ENCODE data around the gene CDCA4. TPM values are rescaled to one million over a fixed set of nuclear protein-coding genes. Genes with fewer than 3 reads are reported as not detected.

The CDCA4 gene
- total and polyA plus RNA-seq, 9 donors: 15.6 to 28.0 (median 22.3) TPM

DNA sequence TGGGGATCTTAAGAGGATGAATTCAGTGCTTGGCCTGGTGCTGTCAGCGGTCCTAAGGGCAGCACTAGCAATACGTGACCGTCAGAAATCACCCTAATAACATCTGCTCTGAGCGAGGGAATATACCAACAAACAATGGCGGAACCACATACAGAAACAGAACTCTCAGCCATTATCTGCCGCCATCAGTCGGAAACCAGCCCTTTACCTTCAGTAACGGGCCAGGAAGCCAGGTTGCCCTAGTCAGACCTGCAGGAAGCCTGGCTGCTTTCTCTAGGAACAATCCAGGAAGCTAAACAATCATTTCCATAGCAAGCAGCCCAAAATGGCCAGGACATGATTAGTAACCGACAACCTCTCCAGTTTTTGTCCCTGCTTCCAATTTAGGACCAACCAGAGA, 5.6 kb downstream of the CDCA4 start:
- H3K36me3 ChIP-seq (ENCODE audit: control insufficient read depth, insufficient read depth, low read length): peaks cover 18% of the 10 kb centered on the region
- no peak overlapping the region for H3K4me3 ChIP-seq (ENCODE audit: low read length)
- no peaks in the 10 kb centered on the region for H3K9me3 ChIP-seq (replicated peaks; ENCODE audit: control insufficient read depth, low read depth, low read length)
- DNase-seq: no peak
- H3K27ac ChIP-seq (ENCODE audit: low read length): no peak overlapping the region
- WGBS (ENCODE audit: insufficient coverage): 74% methylated on average over 8 of the region's 9 CpGs
- H3K4me1 ChIP-seq (ENCODE audit: control insufficient read depth, insufficient read depth, low read length): peaks cover 55% of the 10 kb centered on the region
- H3K27me3 ChIP-seq (ENCODE audit: control insufficient read depth, insufficient read depth, low read length): no peaks in the 10 kb centered on the region

DNA sequence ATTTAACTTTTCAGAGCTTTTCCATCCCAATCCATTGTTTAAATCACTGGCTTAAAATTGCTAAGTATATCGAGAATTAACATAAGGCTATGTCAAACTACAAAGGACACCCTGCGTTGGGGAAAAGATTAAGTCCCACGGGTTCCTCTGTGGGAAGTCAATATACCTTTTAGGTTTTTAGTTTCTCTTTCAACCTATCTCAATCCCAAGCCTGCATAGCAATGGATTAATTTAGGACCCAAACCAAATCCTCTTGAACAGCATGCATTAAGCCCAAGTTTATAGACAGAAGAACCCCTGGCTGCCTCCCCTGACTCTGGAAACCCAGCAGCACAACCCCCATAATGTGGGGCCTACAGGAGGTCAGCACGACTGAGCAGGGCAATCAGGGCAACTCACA, 6.3 kb downstream of the CDCA4 start:
- 38% methylated on average over 1 of the region's 4 CpGs for WGBS (ENCODE audit: insufficient coverage)
- DNase-seq: no peak
- H3K4me1 ChIP-seq (ENCODE audit: control insufficient read depth, insufficient read depth, low read length): peaks cover 52% of the 10 kb centered on the region
- H3K9me3 ChIP-seq (replicated peaks; ENCODE audit: control insufficient read depth, low read depth, low read length): no peaks in the 10 kb centered on the region
- peaks cover 23% of the 10 kb centered on the region for H3K36me3 ChIP-seq (ENCODE audit: control insufficient read depth, insufficient read depth, low read length)
- H3K27me3 ChIP-seq (ENCODE audit: control insufficient read depth, insufficient read depth, low read length): no peaks in the 10 kb centered on the region
- no peak overlapping the region for H3K4me3 ChIP-seq (ENCODE audit: low read length)
- no peak overlapping the region for H3K27ac ChIP-seq (ENCODE audit: low read length)

DNA sequence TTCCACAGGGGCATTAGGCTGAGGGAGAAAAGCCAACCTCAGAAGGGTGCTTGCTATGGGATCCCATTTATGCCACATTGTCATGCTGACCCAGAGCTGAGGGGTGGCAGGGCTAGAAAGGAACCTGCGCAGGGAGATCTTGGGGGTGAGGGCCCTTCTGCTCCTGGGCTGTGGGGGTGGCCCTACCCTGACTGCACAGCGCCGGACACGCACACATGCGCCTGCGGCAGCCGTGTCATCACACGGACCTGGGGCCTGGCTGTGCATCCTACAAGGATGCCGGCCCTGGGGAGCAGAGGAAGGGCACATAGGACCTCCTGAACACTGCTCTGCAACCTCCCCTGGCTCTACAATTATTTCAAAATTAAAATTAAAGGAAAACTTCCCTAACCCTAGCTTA, 6.9 kb downstream of the CDCA4 start:
- Histone ChIP-seq H3K27ac (ENCODE audit: low read length) (no peak overlapping the region), H3K9me3 (replicated peaks; ENCODE audit: control insufficient read depth, low read depth, low read length) (no peaks in the 10 kb centered on the region), H3K36me3 (ENCODE audit: control insufficient read depth, insufficient read depth, low read length) (peaks cover 25% of the 10 kb centered on the region), H3K27me3 (ENCODE audit: control insufficient read depth, insufficient read depth, low read length) (no peaks in the 10 kb centered on the region), H3K4me1 (ENCODE audit: control insufficient read depth, insufficient read depth, low read length) (peaks cover 46% of the 10 kb centered on the region), H3K4me3 (ENCODE audit: low read length) (no peak overlapping the region)
- WGBS (ENCODE audit: insufficient coverage): 66% methylated on average over 8 of the region's 9 CpGs
- no peak for DNase-seq

DNA sequence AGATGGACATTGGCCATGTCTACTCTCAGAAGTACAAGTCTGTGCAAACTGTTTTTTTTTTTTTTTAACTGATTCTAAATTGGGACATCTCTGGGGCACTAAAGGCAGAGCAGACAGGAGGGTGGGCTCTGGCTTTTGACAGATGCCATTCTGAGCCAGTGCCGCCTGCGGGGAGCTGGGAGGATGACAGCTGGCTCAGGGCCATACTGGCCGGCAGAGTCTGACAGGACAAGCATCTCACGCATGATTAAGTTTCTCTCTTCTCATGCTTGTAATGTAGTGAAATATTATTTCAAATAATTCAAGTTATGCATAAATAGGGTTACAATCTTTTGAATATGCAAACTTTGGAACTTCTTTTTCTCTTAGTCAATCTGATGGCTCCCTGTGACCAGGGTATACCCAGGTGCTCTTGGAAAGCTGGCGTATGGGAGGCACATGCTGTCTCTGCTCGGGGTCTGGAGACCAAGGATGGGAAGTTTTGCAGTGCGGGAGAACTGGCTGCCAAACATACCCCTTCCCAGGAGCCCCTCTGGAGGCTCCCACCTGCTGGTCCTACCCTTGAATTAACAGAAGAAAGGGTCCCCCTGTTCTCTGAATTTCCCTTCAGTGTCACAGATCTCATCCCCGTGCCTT, 7.6 kb downstream of the CDCA4 start:
- Histone ChIP-seq H3K4me3 (ENCODE audit: low read length) (no peak overlapping the region), H3K27ac (ENCODE audit: low read length) (no peak overlapping the region), H3K9me3 (replicated peaks; ENCODE audit: control insufficient read depth, low read depth, low read length) (no peaks in the 10 kb centered on the region), H3K4me1 (ENCODE audit: control insufficient read depth, insufficient read depth, low read length) (peaks cover 42% of the 10 kb centered on the region), H3K36me3 (ENCODE audit: control insufficient read depth, insufficient read depth, low read length) (peaks cover 23% of the 10 kb centered on the region), H3K27me3 (ENCODE audit: control insufficient read depth, insufficient read depth, low read length) (no peaks in the 10 kb centered on the region)
- 24% methylated on average over 3 of the region's 8 CpGs for WGBS (ENCODE audit: insufficient coverage)
- DNase-seq: peak; percentile 64

DNA sequence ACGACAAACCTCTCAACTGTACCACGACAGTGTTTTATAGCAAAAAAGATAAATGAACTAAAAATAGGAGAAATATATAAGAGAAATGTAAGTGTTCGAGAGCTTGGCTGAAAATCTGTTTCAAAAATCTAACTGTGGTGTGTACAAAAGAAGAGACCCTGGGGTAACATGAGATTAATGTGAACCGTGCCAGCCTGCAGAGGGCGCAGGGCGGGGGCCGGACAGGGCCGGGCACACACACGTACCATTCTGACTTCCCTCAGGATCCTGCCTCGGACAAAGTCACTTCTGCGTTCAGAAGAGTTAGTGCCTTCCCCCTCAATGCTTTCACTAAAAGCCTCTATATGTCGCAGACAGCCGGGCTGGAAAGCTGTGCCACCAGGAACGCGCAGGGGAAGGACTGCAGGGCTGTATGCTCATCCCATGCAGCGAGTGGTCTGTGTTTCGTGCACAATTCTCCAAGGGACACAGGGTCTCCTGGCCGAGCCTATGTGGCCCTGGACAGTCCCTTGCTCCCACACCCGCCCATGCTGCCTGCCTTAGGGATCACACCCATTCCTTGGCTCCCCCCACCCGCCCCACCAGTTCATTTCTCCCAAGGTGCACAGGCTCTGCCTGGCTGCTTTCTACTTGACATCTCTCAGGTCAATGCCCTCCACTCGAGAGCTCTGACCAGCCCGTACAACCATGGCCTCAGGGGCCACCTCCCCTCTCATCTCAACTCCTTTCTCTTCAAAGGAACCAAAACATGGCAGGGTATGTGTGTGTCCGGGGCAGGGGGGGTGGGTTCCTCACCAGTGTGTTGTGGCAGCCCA, 8.5 kb downstream of the CDCA4 start:
- 76% methylated on average over 14 of the region's 23 CpGs for WGBS (ENCODE audit: insufficient coverage)
- no peaks in the 10 kb centered on the region for H3K9me3 ChIP-seq (replicated peaks; ENCODE audit: control insufficient read depth, low read depth, low read length)
- no peak overlapping the region for H3K4me3 ChIP-seq (ENCODE audit: low read length)
- H3K27me3 ChIP-seq (ENCODE audit: control insufficient read depth, insufficient read depth, low read length): no peaks in the 10 kb centered on the region
- peaks cover 27% of the 10 kb centered on the region for H3K36me3 ChIP-seq (ENCODE audit: control insufficient read depth, insufficient read depth, low read length)
- peaks cover 37% of the 10 kb centered on the region for H3K4me1 ChIP-seq (ENCODE audit: control insufficient read depth, insufficient read depth, low read length)
- DNase-seq: no peak
- peak overlapping the region; percentile 13 for H3K27ac ChIP-seq (ENCODE audit: low read length)

DNA sequence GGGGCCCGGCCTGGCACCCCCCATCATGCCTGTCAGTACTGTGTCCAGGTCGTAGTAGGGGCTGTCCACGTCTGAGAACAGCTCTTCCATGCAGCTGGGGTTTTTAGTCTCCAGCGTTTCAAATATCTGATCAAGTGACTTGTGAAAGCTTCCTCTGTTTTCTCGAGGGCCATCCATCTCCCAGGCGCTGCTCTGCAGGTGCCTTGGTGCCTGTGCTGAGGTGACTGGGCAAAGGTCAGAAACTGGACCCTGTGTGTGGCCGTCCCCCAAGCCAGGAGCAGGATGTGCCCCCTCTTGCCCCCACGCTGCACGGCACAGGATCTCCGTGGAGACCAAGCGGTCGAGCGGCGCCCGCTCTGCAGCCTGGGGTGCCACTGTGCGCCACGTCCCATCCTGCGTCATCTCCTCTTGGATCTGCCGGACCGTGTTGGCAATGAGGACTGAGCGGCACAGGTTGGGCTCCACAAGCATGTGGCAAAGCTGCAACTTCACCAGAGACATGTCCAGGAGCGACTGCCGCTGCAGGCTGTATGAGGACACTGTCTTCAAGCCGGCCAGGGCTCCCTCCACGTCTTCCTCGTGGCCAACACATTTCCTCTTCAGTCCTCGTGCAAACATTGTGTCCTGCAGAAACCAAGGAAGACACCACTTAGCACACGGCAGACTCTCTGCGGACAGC, 9.4 kb downstream of the CDCA4 start:
- WGBS (ENCODE audit: insufficient coverage): 77% methylated on average over 29 of the region's 29 CpGs
- no peak overlapping the region for H3K4me3 ChIP-seq (ENCODE audit: low read length)
- H3K9me3 ChIP-seq (replicated peaks; ENCODE audit: control insufficient read depth, low read depth, low read length): no peaks in the 10 kb centered on the region
- H3K36me3 ChIP-seq (ENCODE audit: control insufficient read depth, insufficient read depth, low read length): peaks cover 33% of the 10 kb centered on the region
- no peak overlapping the region for H3K27ac ChIP-seq (ENCODE audit: low read length)
- DNase-seq: no peak
- H3K27me3 ChIP-seq (ENCODE audit: control insufficient read depth, insufficient read depth, low read length): no peaks in the 10 kb centered on the region
- peaks cover 35% of the 10 kb centered on the region for H3K4me1 ChIP-seq (ENCODE audit: control insufficient read depth, insufficient read depth, low read length)

DNA sequence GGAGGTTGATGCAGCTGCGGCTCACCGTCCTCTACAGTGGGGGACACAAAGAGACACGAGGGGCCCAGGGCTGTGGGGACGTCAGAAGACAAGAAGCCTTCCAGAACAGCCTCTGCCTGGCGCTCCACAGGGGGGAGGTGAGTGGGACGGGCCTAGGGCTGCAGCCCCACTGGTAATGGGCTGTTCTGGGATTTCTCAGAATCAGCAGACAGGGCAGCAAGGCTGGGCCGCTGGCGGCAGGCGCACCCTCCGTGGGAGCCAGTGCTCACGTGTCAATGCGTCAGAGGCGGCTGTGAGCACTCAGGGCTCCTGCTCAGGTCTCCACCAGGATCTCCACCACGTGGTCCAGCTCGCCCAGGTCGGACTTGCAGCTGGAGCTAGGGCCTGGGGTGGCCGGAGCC, 10.0 kb downstream of the CDCA4 start:
- Histone ChIP-seq H3K4me1 (ENCODE audit: control insufficient read depth, insufficient read depth, low read length) (peaks cover 35% of the 10 kb centered on the region), H3K27ac (ENCODE audit: low read length) (no peak overlapping the region), H3K36me3 (ENCODE audit: control insufficient read depth, insufficient read depth, low read length) (peaks cover 32% of the 10 kb centered on the region), H3K4me3 (ENCODE audit: low read length) (no peak overlapping the region), H3K27me3 (ENCODE audit: control insufficient read depth, insufficient read depth, low read length) (no peaks in the 10 kb centered on the region), H3K9me3 (replicated peaks; ENCODE audit: control insufficient read depth, low read depth, low read length) (no peaks in the 10 kb centered on the region)
- 74% methylated on average over 17 of the region's 17 CpGs for WGBS (ENCODE audit: insufficient coverage)
- DNase-seq: no peak

DNA sequence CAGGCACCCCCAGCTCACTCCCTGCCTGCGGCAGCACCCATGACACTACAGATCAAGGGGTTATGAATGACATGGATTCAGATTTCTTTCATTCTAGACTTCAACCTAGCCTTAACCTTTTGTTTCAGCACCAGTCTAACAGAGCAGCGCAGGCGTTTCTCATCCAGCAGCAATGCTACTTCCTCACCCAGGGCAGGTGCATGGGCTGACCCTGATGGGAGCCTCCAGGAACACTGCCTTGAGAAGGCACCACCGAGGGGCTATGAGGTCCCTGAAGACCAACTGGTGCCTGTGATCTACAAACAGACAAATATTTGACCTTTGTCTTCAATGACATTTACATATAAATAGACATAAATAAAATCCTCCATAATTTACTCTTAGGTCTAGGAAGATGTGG, 10.8 kb downstream of the CDCA4 start:
- Histone ChIP-seq H3K27me3 (ENCODE audit: control insufficient read depth, insufficient read depth, low read length) (no peaks in the 10 kb centered on the region), H3K9me3 (replicated peaks; ENCODE audit: control insufficient read depth, low read depth, low read length) (no peaks in the 10 kb centered on the region), H3K27ac (ENCODE audit: low read length) (no peak overlapping the region), H3K4me1 (ENCODE audit: control insufficient read depth, insufficient read depth, low read length) (peaks cover 35% of the 10 kb centered on the region), H3K36me3 (ENCODE audit: control insufficient read depth, insufficient read depth, low read length) (peaks cover 32% of the 10 kb centered on the region), H3K4me3 (ENCODE audit: low read length) (no peak overlapping the region)
- no peak for DNase-seq
- WGBS (ENCODE audit: insufficient coverage): 94% methylated on average over 3 of the region's 4 CpGs

DNA sequence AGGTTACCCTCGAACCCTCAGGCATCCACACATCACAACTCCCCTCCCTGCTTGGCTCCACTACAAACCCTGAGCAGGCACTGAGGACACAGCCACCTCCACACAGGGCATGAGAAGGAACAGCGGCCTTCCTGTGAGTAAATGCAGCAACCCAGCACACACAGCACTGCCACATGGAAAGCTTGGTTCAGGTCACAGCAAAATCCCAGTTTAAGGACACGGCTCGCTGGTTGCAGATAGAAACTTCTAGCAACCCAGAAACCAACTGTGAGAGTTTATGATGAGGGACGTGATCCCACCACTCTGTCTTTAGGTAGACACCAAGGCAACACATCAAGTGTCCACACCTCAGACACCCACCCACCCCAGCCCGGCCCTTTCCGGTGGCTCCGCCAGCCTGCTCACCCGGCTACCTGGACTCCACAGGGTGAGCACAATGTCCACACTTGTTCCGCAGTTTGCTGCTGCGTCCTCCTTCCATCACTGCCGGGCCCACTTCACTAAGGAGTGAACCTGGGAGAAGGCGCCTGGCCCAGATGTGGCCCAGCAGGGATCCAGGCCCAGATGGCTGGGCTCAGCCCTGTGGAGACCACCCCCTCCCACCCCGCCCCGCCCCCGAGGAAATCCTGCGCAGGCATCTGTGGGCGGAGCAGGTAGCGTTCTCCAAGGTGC, 13.2 kb downstream of the CDCA4 start:
- Histone ChIP-seq H3K4me3 (ENCODE audit: low read length) (no peak overlapping the region), H3K27me3 (ENCODE audit: control insufficient read depth, insufficient read depth, low read length) (no peaks in the 10 kb centered on the region), H3K27ac (ENCODE audit: low read length) (no peak overlapping the region), H3K36me3 (ENCODE audit: control insufficient read depth, insufficient read depth, low read length) (peaks cover 32% of the 10 kb centered on the region), H3K9me3 (replicated peaks; ENCODE audit: control insufficient read depth, low read depth, low read length) (no peaks in the 10 kb centered on the region), H3K4me1 (ENCODE audit: control insufficient read depth, insufficient read depth, low read length) (peaks cover 22% of the 10 kb centered on the region)
- DNase-seq: no peak
- WGBS (ENCODE audit: insufficient coverage): 91% methylated on average over 13 of the region's 19 CpGs
